ENCODE data around the gene RPN2.
A peak's percentile ranks its signal among the peaks of the same experiment; 100 is the strongest.

The RPN2 gene

DNA sequence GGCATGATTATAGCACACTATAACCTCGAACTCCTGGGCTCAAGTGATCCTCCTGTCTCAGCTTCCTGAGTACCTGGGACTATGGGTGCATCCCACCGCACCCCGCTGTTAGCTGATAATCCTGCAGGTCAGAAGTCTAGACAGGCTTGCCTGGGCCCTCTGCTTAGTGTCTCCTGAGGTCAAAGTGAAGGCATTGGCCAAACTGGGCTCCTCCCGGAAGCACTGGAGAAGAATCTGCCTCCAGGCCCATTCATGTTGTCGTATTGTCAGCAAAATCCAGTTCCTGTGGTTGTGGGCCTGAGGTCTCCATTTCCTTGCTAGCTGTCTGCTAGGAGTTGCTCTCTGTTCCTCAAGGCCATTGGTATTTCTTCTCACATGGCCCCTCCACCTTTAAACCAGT lies 6.6 kb downstream of the RPN2 start:
- DNase-seq (ENCODE audit: low read depth in 2 of 2): no peak

DNA sequence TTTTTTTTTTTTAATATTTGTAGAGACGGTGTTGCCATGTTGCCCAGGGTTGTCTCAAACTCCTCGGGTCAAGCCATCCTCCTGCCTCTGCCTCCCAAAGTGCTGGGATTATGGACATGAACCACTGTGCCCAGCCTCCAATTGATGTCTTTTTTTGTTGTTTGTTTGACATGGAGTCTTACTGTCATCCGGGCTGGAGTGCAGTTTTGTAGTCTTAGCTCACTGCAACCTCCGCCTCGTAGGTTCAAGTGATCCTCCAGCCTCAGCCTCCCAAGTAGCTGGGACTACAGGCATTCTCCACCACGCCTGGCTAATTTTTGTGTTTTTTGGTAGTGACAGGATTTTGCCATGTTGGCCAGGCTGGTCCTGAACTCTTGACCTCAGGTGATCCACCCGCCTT lies 9.7 kb downstream of the RPN2 start:
- DNase-seq (ENCODE audit: low read depth in 2 of 2): no peak

DNA sequence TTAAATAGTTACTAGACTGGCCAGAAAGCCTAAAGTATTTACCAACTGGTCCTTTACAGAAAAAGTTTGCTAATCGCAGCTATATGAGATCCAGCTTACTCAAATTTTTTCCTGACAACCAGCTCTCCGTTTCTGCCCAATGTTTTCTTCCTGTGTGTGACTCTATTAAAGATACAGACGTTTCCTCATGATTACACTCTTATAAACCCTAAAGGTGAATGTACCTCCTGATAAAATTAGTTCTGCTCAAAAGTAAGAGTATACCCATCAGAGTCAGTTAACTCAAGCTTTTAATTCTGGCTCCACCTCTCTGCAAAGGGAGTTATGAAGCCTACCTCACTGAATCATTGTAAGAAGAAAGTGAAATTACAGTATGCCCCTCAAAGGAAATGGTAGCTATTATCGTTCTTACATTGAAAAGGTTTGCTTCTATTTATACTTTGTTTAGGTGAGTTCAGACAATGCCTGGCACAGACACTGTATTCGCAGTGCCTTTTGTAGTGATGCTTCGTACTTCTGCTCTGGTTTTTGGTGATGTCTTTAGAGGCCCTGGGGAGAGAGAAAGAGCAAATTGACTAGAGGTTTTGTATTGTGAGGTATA lies 10.4 kb downstream of the RPN2 start:
- no peak for DNase-seq (ENCODE audit: low read depth in 2 of 2)

DNA sequence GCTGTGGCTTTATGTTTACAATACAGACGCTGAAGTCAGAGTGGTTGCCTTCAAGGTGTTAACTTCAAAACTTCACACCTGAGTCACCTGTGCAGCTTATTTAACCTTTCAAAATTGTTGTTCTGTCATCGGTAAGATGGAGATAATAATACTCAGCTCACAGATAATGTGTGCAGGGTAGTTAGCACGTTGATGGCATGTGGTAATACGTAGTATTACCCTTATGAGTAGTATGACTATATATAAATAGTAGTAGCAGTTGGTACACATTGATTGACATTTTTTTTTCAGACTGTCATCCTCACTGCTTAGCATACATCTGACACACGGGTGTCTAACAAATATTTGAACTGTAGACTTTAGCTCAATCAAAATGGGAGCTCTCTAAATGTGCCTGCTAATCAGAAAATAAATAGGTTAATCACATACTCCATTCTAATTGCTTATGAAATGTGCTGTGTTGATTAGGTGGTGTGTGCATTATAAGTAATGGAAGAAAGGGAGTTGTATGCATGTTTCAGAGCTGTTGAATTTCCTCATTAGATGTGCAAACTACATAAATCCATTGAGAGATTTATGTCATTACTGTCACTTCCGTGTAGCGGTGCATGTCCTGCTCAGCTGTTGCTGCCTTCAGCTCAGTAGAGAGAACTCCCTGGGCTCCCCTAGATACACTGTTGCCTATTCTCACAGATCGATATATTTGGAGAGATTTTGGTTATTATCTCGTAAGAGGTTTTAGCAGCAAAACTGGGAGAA lies 11.4 kb downstream of the RPN2 start:
- DNase-seq (ENCODE audit: low read depth in 2 of 2): no peak

DNA sequence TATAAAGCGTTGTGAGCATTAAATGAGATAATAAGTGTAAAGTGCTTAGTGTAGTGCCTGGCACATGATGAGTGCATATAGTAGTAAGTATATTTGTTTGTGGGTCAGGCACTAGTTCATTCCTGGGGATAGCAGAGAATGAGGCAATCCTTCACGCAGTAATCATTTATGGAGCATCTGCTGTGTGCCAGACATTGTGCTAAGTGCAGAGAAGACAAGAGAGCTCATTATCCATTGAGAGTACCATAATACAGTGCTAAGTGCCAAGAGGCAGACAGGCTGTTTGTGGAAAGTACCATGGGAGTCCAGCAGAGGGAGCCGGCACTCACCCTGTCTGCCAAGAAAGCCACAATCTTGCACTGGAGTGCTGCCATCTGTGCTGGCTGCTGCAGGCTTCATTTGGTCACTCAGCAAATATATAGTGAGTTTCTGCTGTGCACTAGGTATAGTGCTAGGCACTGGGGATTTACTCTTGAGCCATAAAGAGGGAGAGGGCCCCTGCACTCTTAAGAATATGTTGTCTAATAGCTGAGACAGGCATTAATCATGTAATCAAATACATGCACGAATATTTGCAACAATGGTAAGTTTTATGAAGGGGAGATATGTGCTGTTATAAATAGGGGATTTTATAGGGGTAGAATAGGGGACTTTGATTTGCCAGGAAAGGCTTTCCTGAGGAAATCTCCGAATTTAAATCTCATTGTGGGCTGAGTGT lies 13.2 kb downstream of the RPN2 start:
- DNase-seq (ENCODE audit: low read depth in 2 of 2): peak; percentile 59 to 60

DNA sequence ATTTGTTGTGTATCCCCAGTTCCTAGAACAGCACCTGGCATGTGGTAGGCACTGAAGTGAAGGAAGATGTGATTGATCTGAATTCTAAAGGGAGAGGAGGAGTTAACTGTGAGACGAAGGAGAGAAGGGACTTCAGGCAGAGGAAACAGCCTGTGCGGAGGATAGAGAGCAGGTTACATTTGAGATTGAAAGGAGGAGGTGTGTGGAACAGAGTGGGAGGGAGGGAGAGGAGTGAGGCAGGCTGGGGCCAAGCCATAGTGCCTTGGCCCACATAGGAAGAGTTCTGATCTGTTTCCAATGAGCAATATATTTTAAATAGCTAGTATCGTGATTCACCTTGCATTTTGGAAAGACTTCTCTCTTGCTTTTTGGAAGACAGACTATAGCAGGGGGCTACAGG lies 14.1 kb downstream of the RPN2 start:
- DNase-seq (ENCODE audit: low read depth in 2 of 2): no peak

DNA sequence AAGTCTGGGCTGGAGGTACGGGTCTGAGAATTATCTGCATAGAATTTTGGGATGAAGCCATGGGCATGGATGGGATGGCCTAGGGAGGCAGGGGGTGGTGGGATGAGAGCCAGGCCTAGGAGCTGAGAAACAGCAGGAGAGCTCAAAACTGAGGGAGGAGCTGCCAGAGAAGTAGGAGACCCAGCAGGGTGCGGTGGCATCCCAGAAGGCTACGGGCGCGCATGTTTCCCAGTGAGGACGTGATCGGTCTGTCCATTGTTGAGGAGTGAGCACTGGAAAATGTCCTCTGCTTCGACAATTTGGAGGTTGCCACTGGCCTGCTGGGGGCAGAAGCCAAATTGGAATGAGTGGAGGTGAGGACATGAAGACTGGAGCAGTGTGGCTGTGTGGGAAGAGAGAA lies 14.7 kb downstream of the RPN2 start:
- no peak for DNase-seq (ENCODE audit: low read depth in 2 of 2)

DNA sequence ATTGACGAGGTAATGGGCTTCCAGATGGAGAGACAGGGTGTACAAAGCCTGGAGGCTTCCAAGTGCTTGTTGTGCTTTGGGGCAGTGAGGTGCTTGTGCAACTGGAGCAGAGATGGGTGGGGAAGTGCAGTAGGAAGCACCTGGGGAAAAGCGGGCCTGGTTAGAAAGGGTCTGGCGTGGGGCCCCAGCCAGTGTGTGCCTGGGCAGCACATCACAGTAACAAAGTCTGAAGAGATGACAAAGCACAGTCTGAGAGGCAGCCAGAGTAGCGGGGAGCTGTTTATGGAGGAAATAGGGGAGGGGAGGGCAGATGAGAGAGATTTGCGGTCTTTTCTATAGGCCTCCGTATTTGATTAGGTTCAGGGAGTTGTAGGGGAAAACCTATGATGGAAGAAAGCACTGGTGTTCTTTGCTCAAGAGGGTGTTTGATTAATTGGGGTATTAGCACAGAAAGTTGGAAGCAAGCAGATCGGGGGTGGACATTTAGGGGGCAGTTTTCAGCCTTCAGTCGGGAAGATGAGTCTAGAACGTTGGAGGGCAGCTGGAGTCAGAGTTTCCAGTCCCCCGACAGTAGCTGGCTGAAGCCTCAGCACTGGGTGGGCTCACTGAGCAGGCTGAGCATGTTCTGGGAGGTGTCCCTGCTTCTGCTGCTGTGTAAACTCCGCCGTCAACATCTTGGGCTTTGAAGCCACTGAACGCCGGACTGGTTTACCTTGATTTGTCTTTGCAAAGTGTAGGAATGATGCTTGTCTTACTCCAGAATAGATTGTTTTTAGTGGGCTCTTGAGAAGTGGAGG lies 15.7 kb downstream of the RPN2 start:
- DNase-seq (ENCODE audit: low read depth in 2 of 2): no peak

DNA sequence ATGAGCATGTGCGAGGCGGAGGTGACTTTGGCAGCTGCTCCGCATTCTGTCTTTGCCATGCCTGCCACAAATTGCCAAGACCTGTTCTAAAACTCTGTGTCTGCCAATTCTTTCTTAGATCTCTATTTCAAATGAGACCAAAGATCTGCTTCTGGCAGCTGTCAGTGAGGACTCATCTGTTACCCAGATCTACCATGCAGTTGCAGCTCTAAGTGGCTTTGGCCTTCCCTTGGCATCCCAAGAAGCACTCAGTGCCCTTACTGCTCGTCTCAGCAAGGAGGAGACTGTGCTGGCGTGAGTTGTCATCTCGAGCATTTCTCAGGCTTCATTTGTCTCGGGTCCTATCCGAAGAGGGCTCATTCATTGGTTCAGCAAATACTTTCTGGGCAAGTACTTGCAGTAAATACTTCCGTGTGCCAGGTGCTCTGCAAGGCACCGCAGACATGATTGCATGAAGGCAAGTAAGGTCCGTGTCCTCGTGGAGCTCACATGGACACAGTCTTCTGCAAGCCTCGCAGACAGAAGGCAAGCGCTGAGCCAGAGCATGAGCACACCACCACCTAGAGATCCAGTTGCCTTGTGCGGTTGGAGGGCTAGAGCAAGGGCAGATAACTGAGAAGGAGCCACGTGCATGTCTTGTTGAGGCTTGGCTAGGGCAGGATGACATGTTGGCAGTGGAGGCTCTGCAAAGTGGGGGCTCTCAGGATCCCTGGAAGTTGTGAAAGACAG lies 20.0 kb downstream of the RPN2 start:
- DNase-seq (ENCODE audit: low read depth in 2 of 2): no peak

DNA sequence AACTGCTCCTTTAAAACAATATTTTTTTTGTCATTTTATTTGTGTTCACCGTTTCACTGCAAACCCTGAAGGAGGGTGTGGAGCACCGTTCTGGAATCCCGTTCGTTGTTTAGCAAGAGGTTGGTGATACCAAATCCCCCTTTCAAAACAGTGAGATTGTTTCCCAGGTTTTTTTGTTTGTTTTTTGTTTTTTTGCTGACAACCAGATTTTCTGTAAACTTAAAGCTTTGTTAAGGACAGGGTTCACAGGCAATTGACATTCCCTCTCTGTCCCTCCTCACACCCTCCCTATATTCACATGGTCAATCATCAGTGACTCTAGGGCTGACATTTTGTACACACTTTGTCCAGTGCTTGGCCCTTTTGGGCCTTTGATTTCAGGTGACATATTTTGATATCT lies 21.2 kb downstream of the RPN2 start:
- DNase-seq (ENCODE audit: low read depth in 2 of 2): no peak

DNA sequence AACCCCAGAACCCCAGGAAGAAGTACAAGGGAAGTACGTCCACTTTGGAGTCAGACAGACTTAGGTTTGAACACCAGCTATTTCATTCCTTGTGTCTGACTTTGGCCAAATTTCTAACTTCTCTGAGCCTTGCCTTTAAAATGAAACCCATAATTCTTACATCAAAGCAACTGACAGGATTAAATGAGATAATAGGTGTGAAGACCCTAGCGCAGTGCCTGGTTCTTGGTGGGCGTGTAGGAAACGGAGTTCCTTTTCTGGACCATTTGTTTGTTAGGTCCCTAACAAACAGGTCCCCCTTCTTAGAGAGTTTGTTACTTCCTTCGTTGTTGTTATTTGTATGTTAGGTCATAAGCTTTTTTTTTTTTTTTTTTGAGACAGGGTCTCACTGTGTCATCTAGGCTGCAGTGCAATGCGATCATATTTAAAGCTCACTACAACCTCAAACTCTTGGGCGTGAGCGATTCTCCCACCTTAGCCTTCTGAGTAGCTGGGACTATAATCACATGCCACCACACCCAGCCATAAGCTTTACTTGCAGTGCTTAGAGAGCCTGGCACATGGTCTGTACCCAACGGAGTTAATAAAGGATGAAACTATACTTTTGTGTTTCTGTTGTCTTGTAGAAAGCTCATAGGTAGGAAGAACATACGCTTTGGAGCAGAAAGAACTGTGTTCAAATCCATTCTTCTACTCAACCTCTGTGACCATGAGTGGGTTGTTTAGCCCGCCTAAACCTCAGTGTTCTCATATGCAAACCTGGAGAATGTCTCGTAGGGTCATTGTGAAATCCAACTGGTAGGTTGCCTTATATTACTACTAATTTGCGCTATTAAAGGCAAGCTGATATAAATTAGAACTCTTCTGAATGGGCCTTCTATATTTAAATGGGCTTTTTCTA lies 22.0 kb downstream of the RPN2 start:
- no peak for DNase-seq (ENCODE audit: low read depth in 2 of 2)

DNA sequence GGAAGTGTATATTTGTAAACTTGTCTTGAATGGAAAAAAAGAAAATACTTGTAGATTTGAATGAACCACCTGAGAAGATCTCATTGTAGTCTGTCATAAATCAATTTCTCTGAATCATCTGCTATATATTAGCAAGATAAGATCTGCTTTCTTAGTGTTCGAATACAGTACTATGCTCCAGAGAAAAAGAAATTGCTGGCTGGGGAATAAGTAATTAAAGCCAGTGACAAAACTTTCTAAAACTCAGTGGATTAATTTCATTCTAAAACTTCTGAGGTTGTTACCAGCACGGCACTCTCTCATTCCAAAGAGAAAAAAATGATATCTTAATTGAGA lies 22.7 kb downstream of the RPN2 start:
- no peak for DNase-seq (ENCODE audit: low read depth in 2 of 2)

DNA sequence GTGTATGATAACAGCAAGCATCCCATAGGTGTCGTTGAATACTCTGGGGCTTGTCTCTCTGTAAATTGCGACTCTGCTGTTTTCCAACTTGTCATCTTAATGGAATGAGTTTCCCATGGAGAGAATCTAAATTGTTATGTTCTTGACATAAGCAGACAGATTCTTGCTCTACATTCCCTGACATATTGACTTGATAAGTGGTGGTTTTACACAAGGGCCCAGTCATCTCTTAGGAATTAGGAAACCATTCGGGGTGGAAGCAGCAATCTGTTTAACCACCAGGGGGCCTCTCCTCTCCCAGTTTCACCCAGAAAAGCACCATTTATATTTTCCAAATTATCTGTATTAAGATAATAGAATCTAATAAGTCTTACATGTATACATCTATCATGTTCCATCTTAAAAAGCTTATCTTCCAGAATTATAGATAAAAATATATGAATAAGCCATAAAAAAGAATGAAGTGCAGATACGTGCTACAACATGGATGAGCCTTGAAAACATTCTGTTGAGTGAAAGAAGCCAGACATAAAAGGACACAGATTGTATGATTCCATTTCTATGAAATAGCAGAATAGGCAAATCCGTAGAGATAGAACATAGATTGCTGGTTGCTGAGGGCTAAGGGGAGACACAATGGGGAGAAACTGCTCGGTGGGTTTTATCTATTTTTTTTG lies 23.3 kb downstream of the RPN2 start:
- DNase-seq (ENCODE audit: low read depth in 2 of 2): peak; percentile 92 to 94

DNA sequence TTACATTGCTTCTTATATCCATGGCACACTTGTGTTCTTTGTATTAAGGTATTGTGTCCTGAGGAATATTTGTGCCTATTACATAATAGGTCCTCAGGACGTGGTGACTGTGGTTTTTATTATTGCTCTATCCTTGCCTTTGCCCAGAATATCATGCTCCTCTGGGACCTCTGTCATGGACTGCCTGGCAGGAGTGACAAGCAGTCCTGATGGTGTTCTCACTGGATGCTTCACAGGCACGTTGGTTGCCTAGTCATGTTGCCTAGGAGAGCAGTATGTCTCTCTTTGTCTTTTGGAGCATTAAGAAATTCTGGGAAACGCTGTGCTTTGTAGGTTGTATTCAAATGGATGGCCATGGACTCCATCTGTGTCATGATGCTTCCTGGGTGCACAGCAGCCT lies 24.9 kb downstream of the RPN2 start:
- no peak for DNase-seq (ENCODE audit: low read depth in 2 of 2)

DNA sequence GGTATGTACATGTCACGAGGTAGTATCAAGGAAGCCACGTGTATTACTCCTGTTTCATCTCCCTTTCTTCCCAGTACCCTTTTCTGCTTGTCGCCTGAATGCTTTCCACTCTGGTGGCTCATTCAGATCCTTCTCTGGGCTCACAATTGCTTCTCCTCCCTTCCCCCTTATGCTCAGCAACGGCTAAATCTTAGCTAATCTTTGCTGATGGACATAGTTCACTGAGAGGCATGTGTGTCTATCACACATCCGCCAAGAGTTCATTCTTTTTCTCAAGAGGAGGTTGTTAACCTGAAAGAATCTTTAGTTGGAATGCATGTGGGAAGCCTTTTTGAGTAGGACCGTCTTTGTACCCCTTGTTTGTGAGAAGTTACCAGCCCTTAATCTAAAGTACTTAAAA lies 26.0 kb downstream of the RPN2 start:
- DNase-seq (ENCODE audit: low read depth in 2 of 2): no peak

DNA sequence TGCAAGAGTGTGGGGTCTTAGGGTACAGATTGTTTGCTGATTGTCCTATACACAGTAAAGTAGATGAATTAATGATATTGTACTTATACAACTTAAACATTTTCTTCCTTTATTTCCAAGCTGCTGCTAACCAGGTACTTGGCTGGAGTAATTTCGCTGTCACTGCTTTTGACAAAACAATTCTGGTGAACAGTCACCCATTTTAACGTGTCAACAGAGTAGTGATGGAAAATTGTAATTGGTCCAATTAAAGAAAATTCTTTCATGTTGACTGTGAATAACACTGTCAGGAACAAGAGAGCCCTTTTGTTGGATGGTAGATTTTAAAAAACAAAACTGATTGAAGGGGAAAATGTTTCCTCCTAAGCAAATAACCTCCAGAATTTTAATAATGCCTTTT lies 26.7 kb downstream of the RPN2 start:
- DNase-seq (ENCODE audit: low read depth in 2 of 2): no peak

DNA sequence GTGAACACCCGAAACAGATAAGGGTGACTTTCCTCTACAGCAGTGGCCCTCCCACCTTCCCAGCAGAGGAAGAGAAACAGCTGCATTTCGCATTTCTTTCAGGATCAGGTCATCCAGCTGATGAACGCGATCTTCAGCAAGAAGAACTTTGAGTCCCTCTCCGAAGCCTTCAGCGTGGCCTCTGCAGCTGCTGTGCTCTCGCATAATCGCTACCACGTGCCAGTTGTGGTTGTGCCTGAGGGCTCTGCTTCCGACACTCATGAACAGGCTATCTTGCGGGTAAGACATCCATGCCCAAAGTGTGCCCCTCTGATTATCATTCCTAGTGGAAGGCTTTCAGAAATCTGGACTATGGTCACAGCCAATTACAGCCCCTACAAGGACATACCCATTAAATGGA lies 28.0 kb downstream of the RPN2 start:
- DNase-seq (ENCODE audit: low read depth in 2 of 2): no peak

DNA sequence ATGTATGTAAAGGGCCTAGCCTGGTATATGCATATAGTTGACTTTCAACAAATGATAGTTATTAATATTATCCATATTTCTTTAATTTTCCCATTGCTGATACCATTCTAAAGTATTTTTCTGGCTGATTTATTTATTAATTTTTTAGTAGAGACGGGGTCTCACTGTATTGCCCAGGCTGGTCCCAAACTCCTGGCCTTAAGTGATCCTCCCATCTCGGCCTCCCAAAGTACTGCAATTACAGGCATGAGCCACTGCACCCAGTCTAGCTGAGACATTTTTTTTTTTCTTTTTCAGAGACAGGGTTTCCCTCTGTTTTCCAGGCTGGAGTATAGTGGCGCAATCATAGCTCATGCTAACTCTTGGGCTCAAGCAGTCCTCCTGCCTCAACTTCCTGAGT lies 30.1 kb downstream of the RPN2 start:
- no peak for DNase-seq (ENCODE audit: low read depth in 2 of 2)

DNA sequence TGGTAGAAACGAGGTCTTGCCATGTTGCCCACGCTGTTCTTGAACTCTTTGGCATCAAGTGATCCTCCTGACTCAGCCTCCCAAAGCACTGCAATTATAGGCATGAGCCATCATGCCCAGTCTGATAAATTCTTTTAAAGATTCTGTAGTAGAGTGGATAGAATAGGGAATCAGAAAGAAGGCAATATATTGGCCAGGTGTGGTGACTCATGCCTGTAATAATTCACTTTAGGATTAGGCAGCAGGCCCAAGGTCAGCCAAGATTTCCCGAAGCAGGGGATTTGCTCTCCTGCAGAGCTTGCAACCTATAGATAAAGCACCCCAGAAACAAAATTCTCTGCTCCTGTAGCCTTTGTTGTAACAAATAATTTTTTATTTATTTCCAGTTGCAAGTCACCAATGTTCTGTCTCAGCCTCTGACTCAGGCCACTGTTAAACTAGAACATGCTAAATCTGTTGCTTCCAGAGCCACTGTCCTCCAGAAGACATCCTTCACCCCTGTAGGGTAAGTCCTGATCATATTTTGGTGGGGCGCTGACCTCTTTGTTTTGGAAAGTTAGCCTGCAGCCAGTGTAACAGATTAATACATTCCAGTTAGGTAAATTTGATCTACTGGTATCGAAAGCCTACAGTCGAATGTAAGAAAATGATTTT lies 30.7 kb downstream of the RPN2 start:
- DNase-seq (ENCODE audit: low read depth in 2 of 2): no peak

DNA sequence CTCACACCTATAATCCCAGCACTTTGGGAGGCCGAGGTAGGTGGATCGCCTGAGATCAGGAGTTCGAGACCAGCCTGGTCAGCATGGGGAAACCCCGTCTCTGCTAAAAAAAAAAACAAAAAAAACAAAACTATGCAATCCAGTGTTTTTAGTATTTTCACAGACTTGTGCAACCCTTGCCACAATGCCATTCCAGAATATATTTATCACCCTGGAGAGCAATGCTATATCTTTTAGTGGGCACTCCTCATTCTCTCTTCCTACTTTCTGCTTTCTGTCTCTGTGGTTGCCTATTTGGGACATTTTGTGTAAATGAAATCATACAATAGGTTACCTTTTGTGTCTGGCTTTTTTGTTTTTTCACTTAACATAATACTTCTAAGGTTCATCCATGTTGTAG lies 39.3 kb downstream of the RPN2 start:
- DNase-seq (ENCODE audit: low read depth in 2 of 2): no peak

All from fibroblast of skin of left biceps (primary cell).